GM18870 (cell line): ENCODE results near the gene KCNK3.
"Not testable (repeated sequence)": the region's sequence is repeated elsewhere in the genome, so short reads cannot be mapped to it uniquely, and the experiment has no call there.

Experiments used
- ATAC-seq: cut with Tn5 transposase; IDR thresholded peaks from one replicate; pipeline ENCODE4 v1.9.1; 2021; ENCODE audit warnings: moderate library complexity; ENCODE audit not compliant: unreplicated experiment

The KCNK3 gene

GRCh38 chr2:26749787-26750420 lies 57.4 kb downstream of the KCNK3 start:
- not testable (repeated sequence) for ATAC-seq

- ATAC-seq, result not testable (repeated sequence)
Measured at GRCh38 chr2:26750467-26750866, 57.9 kb downstream of the KCNK3 start.

GRCh38 chr2:26752656-26753055 lies 60.1 kb downstream of the KCNK3 start:
- no peak for ATAC-seq

- ATAC-seq, result no peak
Measured at GRCh38 chr2:26754539-26754938, 62.0 kb downstream of the KCNK3 start.

- no peak for ATAC-seq
Measured at GRCh38 chr2:26754972-26755670, 62.6 kb downstream of the KCNK3 start.

GRCh38 chr2:26756337-26756736 lies 63.8 kb downstream of the KCNK3 start:
- ATAC-seq, result no peak

GRCh38 chr2:26757873-26758789 lies 65.6 kb downstream of the KCNK3 start:
- peak; percentile 69 for ATAC-seq

- no peak for ATAC-seq
Measured at GRCh38 chr2:26758790-26759321, 66.3 kb downstream of the KCNK3 start.

GRCh38 chr2:26759845-26760244 lies 67.3 kb downstream of the KCNK3 start:
- no peak for ATAC-seq

- ATAC-seq, result not testable (repeated sequence)
Measured at GRCh38 chr2:26760991-26761390, 68.5 kb downstream of the KCNK3 start.

- ATAC-seq, result no peak
Measured at GRCh38 chr2:26763019-26763418, 70.5 kb downstream of the KCNK3 start.

GRCh38 chr2:26764078-26764887 lies 71.8 kb downstream of the KCNK3 start, which contains the start of gene SLC35F6:
TSS of gene SLC35F6 (plus strand) at chr2:26764284. CDS start at chr2:26764350, 66 bp downstream.
- ATAC-seq, result no peak

- no peak for ATAC-seq
Measured at GRCh38 chr2:26764906-26765305, 72.4 kb downstream of the KCNK3 start.

GRCh38 chr2:26765475-26766200 lies 73.1 kb downstream of the KCNK3 start:
- ATAC-seq, result no peak

- no peak for ATAC-seq
Measured at GRCh38 chr2:26767129-26767528, 74.6 kb downstream of the KCNK3 start.

GRCh38 chr2:26767894-26768487 lies 75.5 kb downstream of the KCNK3 start:
- no peak for ATAC-seq

- ATAC-seq, result no peak
Measured at GRCh38 chr2:26768759-26769088, 76.2 kb downstream of the KCNK3 start.

GRCh38 chr2:26769089-26769761 lies 76.7 kb downstream of the KCNK3 start:
- no peak for ATAC-seq
